CMK (cell line): Measurements from ENCODE around the gene CDH23.
A peak's percentile ranks its signal among the peaks of the same experiment; 100 is the strongest.

Source experiments
- DNase-seq: peaks from one replicate; pipeline ENCODE4 v3.0.0-alpha.2; 2010; ENCODE audit warnings: low read depth

CDH23 gene

GRCh38 chr10:71625445-71626175 lies 228.9 kb downstream of the CDH23 start:
- DNase-seq: no peak

GRCh38 chr10:71627230-71627939 lies 230.7 kb downstream of the CDH23 start:
- DNase-seq: no peak

- no peak for DNase-seq
Measured at GRCh38 chr10:71627956-71628355, 231.2 kb downstream of the CDH23 start.

- no peak for DNase-seq
Measured at GRCh38 chr10:71629131-71629530, 232.4 kb downstream of the CDH23 start.

GRCh38 chr10:71630168-71630567 lies 233.4 kb downstream of the CDH23 start:
- DNase-seq: no peak

- DNase-seq: no peak
Measured at GRCh38 chr10:71631007-71631861, 234.5 kb downstream of the CDH23 start.

DNA sequence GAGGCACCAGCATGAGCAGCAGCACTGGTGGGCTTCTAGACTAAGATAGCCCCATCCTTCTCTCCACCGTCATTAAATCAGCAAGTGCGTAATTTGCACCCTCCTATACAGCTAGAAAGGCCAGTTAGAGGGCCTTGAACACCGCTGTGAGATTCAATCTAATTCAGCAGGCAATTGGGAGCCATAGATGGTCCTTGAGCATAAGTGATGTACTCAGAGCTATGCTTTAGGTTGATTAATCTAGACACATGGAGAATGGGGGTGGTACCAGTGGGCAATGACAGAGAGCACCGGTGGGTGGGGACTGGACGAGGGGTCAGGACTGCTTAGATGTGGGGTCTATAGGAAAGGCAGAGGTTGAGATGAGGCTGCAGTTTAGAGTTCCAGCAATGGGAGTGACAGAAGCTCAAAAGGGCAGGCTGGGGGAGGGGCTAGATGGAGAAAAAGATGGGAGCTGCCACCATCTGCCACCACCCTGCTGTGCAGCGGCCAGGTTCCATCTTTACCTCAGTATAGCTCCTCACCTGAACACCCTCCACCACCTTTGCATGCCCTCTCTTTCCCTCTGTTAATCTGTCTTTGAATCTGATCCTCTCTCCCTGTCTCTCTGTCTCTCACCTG lies 235.6 kb downstream of the CDH23 start:
- DNase-seq: no peak

DNA sequence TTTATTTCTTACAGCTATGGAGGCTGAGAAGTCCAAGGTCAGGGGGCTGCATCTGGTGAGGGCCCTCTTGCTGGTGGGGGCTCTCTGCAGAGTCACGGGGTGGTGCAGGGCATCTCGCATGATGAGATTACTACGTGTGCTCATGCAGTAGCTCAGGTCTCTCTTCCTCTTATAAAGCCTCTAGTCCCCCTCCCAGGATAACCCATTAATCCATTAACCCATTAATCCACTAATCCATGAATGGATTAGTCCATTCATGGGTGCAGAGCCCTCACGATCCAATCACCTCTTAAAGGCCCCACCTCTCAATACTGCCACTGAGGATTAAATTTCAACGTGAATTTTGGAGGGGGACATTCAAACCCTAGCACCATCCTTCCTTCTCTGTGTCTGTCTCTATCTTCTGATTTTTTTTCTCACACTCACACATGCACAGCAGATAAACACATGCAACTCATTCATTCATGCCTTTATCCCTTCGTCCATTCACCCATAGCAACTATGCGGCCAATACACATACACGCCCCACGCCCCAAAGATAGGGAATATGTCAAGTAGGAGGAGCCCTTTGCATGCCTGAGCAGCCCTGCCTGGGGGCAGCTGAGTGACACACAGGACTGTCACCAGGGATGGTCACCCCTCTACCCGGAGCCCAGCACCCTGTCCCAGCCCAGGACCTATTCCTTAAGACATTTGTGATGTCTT lies 236.3 kb downstream of the CDH23 start:
- DNase-seq: no peak

- no peak for DNase-seq
Measured at GRCh38 chr10:71633920-71634319, 237.2 kb downstream of the CDH23 start.

- DNase-seq: no peak
Measured at GRCh38 chr10:71634531-71635164, 237.9 kb downstream of the CDH23 start.

DNA sequence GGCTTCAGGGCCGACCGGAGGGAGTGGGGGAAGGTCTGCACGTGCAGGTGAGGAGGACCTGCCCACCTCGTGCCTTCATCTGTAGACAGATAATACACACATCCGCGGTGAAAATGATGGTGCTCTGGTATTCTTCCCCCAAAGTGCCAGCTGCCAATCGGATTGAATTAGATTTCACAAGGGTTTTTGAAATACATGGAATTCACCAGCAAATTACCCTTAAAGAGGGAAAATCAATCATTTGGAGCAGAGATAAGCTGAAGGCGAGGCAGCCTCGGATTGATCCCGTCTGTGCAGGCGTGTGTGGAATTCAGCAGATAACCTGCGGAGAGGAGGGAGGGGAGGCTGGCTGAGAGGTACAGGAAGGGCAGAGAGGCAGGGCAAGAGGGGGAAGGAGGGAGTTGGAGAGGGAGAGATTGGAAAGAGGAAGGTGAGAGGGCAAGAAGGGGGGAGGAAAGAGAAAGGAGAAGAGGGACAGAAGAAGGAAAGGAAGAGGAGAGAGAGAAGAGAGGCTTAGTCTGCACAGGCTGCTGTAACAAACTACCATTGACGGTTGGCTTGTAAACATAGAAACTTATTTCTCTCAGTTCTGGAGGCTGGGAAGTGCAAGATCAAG lies 238.6 kb downstream of the CDH23 start:
- peak; percentile 54 for DNase-seq

- DNase-seq: no peak
Measured at GRCh38 chr10:71635867-71636266, 239.1 kb downstream of the CDH23 start.

- no peak for DNase-seq
Measured at GRCh38 chr10:71636588-71636987, 239.9 kb downstream of the CDH23 start.

DNA sequence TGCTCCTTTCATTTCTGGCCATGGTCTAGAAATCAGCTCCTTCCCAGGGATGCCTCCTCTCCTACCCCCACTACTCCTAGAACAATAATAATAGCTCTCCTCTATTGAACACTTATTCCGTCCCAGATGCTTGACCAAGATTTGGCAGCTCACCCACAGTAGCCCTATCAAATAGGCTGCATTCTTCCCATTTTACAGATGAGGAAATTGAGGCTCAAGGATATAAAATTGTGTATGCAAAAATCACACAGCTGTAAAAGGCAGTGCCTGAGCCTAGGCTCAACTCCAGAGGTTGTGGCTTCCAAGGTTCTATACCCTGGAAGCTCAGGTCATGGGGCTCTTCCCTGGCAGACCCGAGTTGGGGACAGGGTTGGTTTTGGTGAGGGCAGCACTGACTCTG lies 240.6 kb downstream of the CDH23 start:
- no peak for DNase-seq

GRCh38 chr10:71638064-71638821 lies 241.5 kb downstream of the CDH23 start:
- peak; percentile 83 for DNase-seq

GRCh38 chr10:71638822-71639719 lies 242.4 kb downstream of the CDH23 start:
- DNase-seq: peak; percentile 93

DNA sequence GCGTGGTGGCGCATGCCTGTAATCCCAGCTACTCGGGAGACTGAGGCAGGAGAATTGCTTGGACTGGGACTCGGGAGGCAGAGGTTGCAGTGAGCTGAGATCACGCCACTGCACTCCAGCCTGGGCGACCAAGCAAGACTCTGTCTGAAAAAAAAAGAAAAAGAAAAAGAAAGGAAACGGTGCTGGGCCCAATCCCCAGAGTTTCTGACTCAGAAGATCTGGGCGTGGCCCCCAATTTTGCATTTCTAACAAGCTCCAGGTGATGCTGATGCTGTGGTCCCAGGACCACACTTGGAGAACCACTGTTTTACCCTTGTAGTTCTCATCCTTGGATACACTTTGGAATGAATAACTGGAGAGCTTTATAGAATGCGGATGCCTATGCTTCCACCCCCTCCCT lies 243.9 kb downstream of the CDH23 start:
- no peak for DNase-seq

- DNase-seq: no peak
Measured at GRCh38 chr10:71641449-71641848, 244.7 kb downstream of the CDH23 start.

GRCh38 chr10:71641986-71642385 lies 245.3 kb downstream of the CDH23 start:
- no peak for DNase-seq
